Mesodermal cell (in vitro differentiated cells): Measurements from ENCODE around the gene ZNF618.

ENCODE experiments used
- H3K27ac ChIP-seq: 2 replicates; pipeline ENCODE4 v1.7.0; 2013; ENCODE audit warnings: mild to moderate bottlenecking, low read depth, low read length, moderate library complexity; ENCODE audit not compliant: severe bottlenecking
- H3K36me3 ChIP-seq: 2 replicates; pipeline ENCODE4 v1.7.1; 2013; ENCODE audit warnings: mild to moderate bottlenecking, low read length, moderate library complexity; ENCODE audit not compliant: control insufficient read depth, insufficient read depth
- H3K4me1 ChIP-seq: one replicate; pipeline ENCODE4 v1.7.1; 2013; ENCODE audit warnings: mild to moderate bottlenecking, low read length; ENCODE audit not compliant: insufficient read depth, control insufficient read depth, poor library complexity, severe bottlenecking
- H3K4me3 ChIP-seq: 2 replicates; pipeline ENCODE4 v1.7.0; 2013; ENCODE audit warnings: low read length, control low read depth, mild to moderate bottlenecking; ENCODE audit not compliant: insufficient read depth, poor library complexity, severe bottlenecking; ENCODE audit errors: extremely low read depth
- H3K9me3 ChIP-seq: 2 replicates; pipeline ENCODE4 v1.7.1; 2013; ENCODE audit warnings: mild to moderate bottlenecking, low read length, moderate library complexity; ENCODE audit not compliant: control insufficient read depth
- WGBS, 2 experiments: methylation state at CpG; one replicate each; pipeline ENCODE4 v1.1.5; 2013; ENCODE audit warnings: missing lambda C conversion rate in 2 of 2; ENCODE audit not compliant: insufficient coverage in 2 of 2; 5-methylcytosine and 5-hydroxymethylcytosine counted together

Gene ZNF618

DNA sequence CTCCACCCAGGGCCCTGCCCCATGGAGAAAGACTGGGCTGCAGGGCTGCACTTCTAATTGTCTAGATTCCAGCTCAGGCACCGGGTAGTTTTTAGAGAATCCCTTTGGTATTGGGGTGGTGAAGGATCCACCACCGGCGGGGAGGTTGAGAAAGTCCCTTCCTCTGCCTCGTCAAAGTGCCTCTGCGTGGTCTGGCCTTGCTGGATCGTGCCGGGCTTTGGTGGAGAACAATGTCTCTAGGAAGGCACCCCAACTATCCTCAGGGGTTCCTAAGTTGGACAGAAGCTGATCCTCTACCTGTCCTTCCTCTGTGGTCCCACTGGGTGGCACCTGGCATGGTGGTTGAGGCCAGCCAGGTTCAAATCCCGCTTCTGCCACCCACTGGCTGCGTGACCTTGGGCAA is 209.3 kb downstream of the ZNF618 start:
- H3K4me3 ChIP-seq, result no peak overlapping the region
- H3K27ac ChIP-seq, result no peak overlapping the region
- H3K36me3 ChIP-seq, result no peaks in the 10 kb centered on the region
- WGBS, 2 experiments, result 92 to 99% methylated on average over 5 to 8 of the region's 9 CpGs
- no peaks in the 10 kb centered on the region for H3K4me1 ChIP-seq
- no peaks in the 10 kb centered on the region for H3K9me3 ChIP-seq

DNA sequence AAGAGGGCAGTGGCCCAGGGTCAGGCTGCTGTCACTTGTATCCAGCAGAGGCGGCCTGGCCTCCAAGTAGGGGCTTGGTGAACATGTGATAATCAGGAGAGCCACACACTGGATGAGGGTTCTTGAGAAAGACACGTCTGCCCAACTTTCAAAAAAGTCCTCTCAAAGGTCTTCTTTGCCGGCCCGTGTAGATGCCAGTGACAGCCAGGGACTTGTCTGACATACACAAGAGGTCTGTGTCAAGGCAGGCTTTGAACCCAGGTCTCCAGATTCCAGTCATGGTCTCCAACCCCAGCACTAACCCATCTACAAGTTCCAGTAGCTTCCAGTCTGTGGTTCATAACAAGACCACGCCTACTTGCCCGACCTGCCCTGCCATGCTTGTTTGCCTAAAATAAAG is 209.9 kb downstream of the ZNF618 start:
- Histone ChIP-seq H3K4me3 (no peak overlapping the region), H3K4me1 (no peaks in the 10 kb centered on the region), H3K27ac (no peak overlapping the region), H3K36me3 (no peaks in the 10 kb centered on the region), H3K9me3 (no peaks in the 10 kb centered on the region)
- WGBS, 2 experiments, result 93 to 96% methylated on average over 6 of the region's 6 CpGs

DNA sequence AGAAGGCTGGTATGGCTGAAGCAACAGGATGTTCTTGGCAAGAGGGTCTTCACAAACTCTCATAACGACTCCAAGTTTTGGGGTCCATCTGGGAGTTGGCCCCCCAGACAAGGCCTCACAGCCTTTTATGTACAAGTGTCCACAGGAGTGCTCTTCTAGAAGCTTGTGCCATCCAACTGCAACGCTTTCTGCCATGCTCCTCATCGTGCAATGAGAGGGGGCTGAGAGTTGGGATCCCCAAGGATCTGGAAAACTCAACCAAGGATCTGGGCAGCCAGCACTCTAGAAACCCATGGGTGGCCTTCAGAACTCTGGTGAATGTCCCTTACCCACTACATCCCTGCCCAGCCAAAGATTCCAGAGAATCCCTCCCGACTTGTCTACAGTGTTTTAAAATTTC is 210.5 kb downstream of the ZNF618 start:
- 83 to 88% methylated on average over 3 to 4 of the region's 4 CpGs for WGBS, 2 experiments
- H3K9me3 ChIP-seq, result no peaks in the 10 kb centered on the region
- H3K27ac ChIP-seq, result no peak overlapping the region
- no peaks in the 10 kb centered on the region for H3K36me3 ChIP-seq
- no peaks in the 10 kb centered on the region for H3K4me1 ChIP-seq
- H3K4me3 ChIP-seq, result no peak overlapping the region

DNA sequence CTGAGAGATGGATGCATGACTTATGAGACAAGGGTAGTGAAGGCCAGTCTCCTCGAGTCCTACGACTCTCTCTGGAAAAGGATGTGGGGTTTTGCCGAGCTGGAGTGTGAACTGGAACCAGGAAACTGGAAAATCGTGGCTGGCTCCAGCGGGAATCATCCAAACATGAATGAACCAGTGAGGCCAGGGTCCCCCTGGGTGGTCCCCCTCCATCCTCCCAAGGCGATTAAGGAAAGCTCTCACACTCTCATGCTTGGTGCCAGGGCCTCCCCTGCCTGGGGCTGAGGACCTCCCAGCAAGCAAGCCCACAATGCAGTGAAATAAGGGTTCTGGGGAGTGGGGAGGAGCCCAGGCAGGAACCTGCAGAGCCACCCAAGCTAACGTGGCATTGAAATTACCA is 211.6 kb downstream of the ZNF618 start:
- Histone ChIP-seq H3K4me3 (no peak overlapping the region), H3K4me1 (no peaks in the 10 kb centered on the region), H3K36me3 (no peaks in the 10 kb centered on the region), H3K27ac (no peak overlapping the region), H3K9me3 (no peaks in the 10 kb centered on the region)
- WGBS, 2 experiments, result 82 to 94% methylated on average over 4 to 6 of the region's 7 CpGs

GRCh38 chr9:114088571-114089170 is 212.6 kb downstream of the ZNF618 start:
- Histone ChIP-seq H3K27ac (no peak overlapping the region), H3K4me3 (no peak overlapping the region), H3K36me3 (no peaks in the 10 kb centered on the region), H3K9me3 (no peaks in the 10 kb centered on the region), H3K4me1 (no peaks in the 10 kb centered on the region)
- 85 to 92% methylated on average over 7 of the region's 7 CpGs for WGBS, 2 experiments

- no peak overlapping the region for H3K4me3 ChIP-seq
- no peaks in the 10 kb centered on the region for H3K36me3 ChIP-seq
- no peak overlapping the region for H3K27ac ChIP-seq
- 84 to 96% methylated on average over 2 to 4 of the region's 4 CpGs for WGBS, 2 experiments
- no peaks in the 10 kb centered on the region for H3K9me3 ChIP-seq
- no peaks in the 10 kb centered on the region for H3K4me1 ChIP-seq
These were observed 213.2 kb downstream of the ZNF618 start for GRCh38 chr9:114089206-114089840.

- Histone ChIP-seq H3K9me3 (no peaks in the 10 kb centered on the region), H3K4me3 (no peak overlapping the region), H3K36me3 (no peaks in the 10 kb centered on the region), H3K4me1 (no peaks in the 10 kb centered on the region), H3K27ac (no peak overlapping the region)
- 85 to 93% methylated on average over 2 to 3 of the region's 4 CpGs for WGBS, 2 experiments
These were observed 214.7 kb downstream of the ZNF618 start for GRCh38 chr9:114090798-114091197.

DNA sequence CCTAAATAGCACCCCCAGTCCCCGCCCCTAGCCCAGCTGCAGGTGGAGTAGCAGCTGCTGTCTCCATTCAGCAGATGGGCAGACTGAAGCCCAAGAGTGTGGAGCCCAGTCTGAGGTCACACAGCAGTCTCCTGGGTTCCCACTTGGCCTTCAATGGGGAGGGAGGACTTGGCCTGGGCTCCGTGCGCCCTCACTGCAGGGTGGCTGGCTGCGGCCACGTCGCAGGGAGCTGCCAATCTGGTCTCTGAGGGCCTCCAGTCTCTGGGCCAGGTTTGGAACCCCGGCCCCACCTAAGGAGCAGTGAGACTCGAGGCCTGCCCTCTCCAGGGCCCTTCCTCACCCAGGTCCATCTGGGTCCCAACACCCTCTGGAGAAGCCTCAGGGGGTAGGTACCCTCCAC is 215.6 kb downstream of the ZNF618 start:
- no peak overlapping the region for H3K4me3 ChIP-seq
- WGBS, 2 experiments, result 85 to 91% methylated on average over 5 of the region's 8 CpGs
- H3K9me3 ChIP-seq, result no peaks in the 10 kb centered on the region

DNA sequence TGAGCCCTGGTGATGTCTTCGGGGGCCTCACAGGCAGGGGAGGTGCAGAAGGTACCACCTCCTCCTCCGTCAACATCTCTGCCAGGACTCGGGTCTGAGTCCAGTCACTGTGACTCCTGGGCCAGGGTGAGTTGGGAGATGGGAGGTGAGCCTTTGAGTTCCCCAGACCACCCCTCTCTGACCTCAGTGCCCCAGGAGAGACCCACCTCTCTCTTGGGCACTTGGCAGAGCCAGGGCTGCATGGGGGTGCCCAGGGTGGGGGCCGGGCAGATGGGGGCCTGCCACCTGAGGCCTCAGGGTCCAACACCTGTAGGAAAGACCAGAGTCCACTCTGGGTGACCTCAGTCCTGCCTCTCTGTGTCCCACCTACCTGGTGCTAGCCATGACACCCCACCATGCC is 216.2 kb downstream of the ZNF618 start:
- H3K4me3 ChIP-seq, result no peak overlapping the region
- H3K4me1 ChIP-seq, result no peaks in the 10 kb centered on the region
- H3K27ac ChIP-seq, result no peak overlapping the region
- no peaks in the 10 kb centered on the region for H3K36me3 ChIP-seq
- WGBS, 2 experiments, result 88 to 95% methylated on average over 1 to 3 of the region's 4 CpGs
- no peaks in the 10 kb centered on the region for H3K9me3 ChIP-seq

More for the DNA sequence above, 215.6 kb downstream of the ZNF618 start:
- no peaks in the 10 kb centered on the region for H3K36me3 ChIP-seq
- H3K27ac ChIP-seq, result no peak overlapping the region
- H3K4me1 ChIP-seq, result no peaks in the 10 kb centered on the region

GRCh38 chr9:114093031-114093471 is 216.9 kb downstream of the ZNF618 start:
- no peak overlapping the region for H3K4me3 ChIP-seq
- 80 to 88% methylated on average over 1 to 4 of the region's 4 CpGs for WGBS, 2 experiments
- no peak overlapping the region for H3K27ac ChIP-seq
- H3K36me3 ChIP-seq, result no peaks in the 10 kb centered on the region
- no peaks in the 10 kb centered on the region for H3K4me1 ChIP-seq
- H3K9me3 ChIP-seq, result no peaks in the 10 kb centered on the region

GRCh38 chr9:114093761-114094505 is 217.8 kb downstream of the ZNF618 start:
- Histone ChIP-seq H3K4me1 (no peaks in the 10 kb centered on the region), H3K4me3 (no peak overlapping the region), H3K36me3 (no peaks in the 10 kb centered on the region), H3K9me3 (no peaks in the 10 kb centered on the region), H3K27ac (no peak overlapping the region)
- 88 to 90% methylated on average over 6 to 8 of the region's 9 CpGs for WGBS, 2 experiments
